K562 (cell line): ENCODE results near the gene RALA. TPM values are rescaled to one million over a fixed set of nuclear protein-coding genes. Genes with fewer than 3 reads are reported as not detected.

Experiments used
- ATAC-seq: fragments of 200-7000 bp; cut with Tn5 transposase; 3 replicates; pipeline ENCODE4 v1.9.1; 2020; ENCODE audit warnings: moderate library complexity
- BruUV-seq: library from RNA; stranded (reverse); fragments of 400-500 nt; replicated peaks from 2 replicates; lab custom pipeline; 2021; lab: Mats Ljungman, UMichigan
- CTCF ChIA-PET: fragments of 300-600 bp; formaldehyde crosslinking; extraction: SDS; loops from one replicate; lab custom pipeline; 2021; ENCODE audit warnings: low intra/inter-chr PET ratio; lab: Yijun Ruan, JAX
- POLR2A ChIA-PET: fragments of 300-600, 350-650 bp; sonication (Branson Sonifier 250); formaldehyde crosslinking; extraction: SDS; loops from one replicate; lab custom pipeline; 2021; ENCODE audit warnings: antibody characterized with exemption, inconsistent platforms; lab: Yijun Ruan, JAX
- DNase-seq, 4 experiments: peaks; one replicate each; pipeline versions ENCODE4 v3.0.0 to v3.0.0-alpha.2; 2011 to 2018; ENCODE audit warnings: low spot score in 3 of 4, mixed read lengths in 3 of 4; ENCODE audit errors: extremely low read depth in 1 of 4
- FAIRE-seq: peaks from 2 replicates; lab custom pipeline; 2011; peaks lifted over from hg19 to GRCh38; lab: Jason Lieb, UNC
- H2AFZ ChIP-seq: 2 replicates; pipeline ENCODE4 v1.6.0; 2011; ENCODE audit warnings: low read depth, low read length, control low read depth, inconsistent platforms
- H3K27ac ChIP-seq: fragments of 200-600 bp; 3 replicates; pipeline ENCODE4 v1.8.0; 2011; ENCODE audit warnings: low read depth, mild to moderate bottlenecking, control low read depth, inconsistent platforms, low read length, moderate library complexity, mixed read lengths; ENCODE audit errors: extremely low read depth
- H3K27me3 ChIP-seq, 2 experiments: fragments of 300-600 bp in 1 of 2; 2 replicates in 1 of 2; 3 replicates in 1 of 2; pipeline versions ENCODE4 v1.6.0 to v1.8.0; 2011; ENCODE audit warnings: inconsistent platforms in 2 of 2, low read length in 2 of 2, mild to moderate bottlenecking in 1 of 2, mixed read lengths in 1 of 2, moderate library complexity in 1 of 2; ENCODE audit not compliant: control insufficient read depth in 2 of 2, insufficient read depth in 2 of 2
- H3K36me3 ChIP-seq: fragments of 300-600 bp; 3 replicates; pipeline ENCODE4 v1.8.0; 2011; ENCODE audit warnings: mild to moderate bottlenecking, low read length, inconsistent platforms; ENCODE audit not compliant: control insufficient read depth, insufficient read depth
- H3K4me1 ChIP-seq, 2 experiments: fragments of 200-600 bp in 1 of 2; replicated peaks in 1 of 2; 2 replicates in 1 of 2; 3 replicates in 1 of 2; pipeline versions ENCODE4 v1.5.1 to v1.8.0; 2011; ENCODE audit warnings: inconsistent platforms in 2 of 2, low read length in 2 of 2, mild to moderate bottlenecking in 1 of 2, mixed read lengths in 1 of 2, moderate library complexity in 1 of 2; ENCODE audit not compliant: control insufficient read depth in 2 of 2, insufficient read depth in 2 of 2
- H3K4me2 ChIP-seq: 2 replicates; pipeline ENCODE4 v1.6.1; 2011; ENCODE audit warnings: low read length, control low read depth, inconsistent platforms, mixed read lengths; ENCODE audit not compliant: insufficient read depth
- H3K4me3 ChIP-seq: fragments of 200-600 bp; sonication (generic), shearing (Covaris generic); 2 replicates; pipeline ENCODE4 v1.5.1; 2016; ENCODE audit warnings: control low read depth, inconsistent platforms
- H3K79me2 ChIP-seq: fragments of 200-600 bp; 3 replicates; pipeline ENCODE4 v1.8.0; 2011; ENCODE audit warnings: low read length, inconsistent platforms; ENCODE audit not compliant: control insufficient read depth, insufficient read depth
- H3K9ac ChIP-seq, 2 experiments: 2 replicates each; pipeline versions ENCODE4 v1.6.0 to v1.6.1; 2011; ENCODE audit warnings: low read depth in 2 of 2, low read length in 2 of 2, control low read depth in 1 of 2, inconsistent platforms in 1 of 2, mild to moderate bottlenecking in 1 of 2, mixed read lengths in 1 of 2; ENCODE audit not compliant: insufficient read depth in 1 of 2
- H3K9me1 ChIP-seq: one replicate; pipeline ENCODE4 v1.6.0; 2011; ENCODE audit warnings: inconsistent platforms, mild to moderate bottlenecking, low read length, moderate library complexity; ENCODE audit not compliant: control insufficient read depth, insufficient read depth
- H3K9me3 ChIP-seq: replicated peaks from 2 replicates; pipeline ENCODE4 v1.5.1; 2011; ENCODE audit warnings: low read depth, low read length, inconsistent platforms; ENCODE audit not compliant: control insufficient read depth, insufficient read depth
- H4K20me1 ChIP-seq: replicated peaks from 2 replicates; pipeline ENCODE4 v1.6.1; 2011; ENCODE audit warnings: low read length, inconsistent platforms, mixed read lengths; ENCODE audit not compliant: control insufficient read depth, insufficient read depth
- EP400 ChIP-seq: fragments of 450-650 bp; IDR thresholded peaks from 2 replicates; pipeline ENCODE4 v1.6.1; 2017; ENCODE audit warnings: antibody characterized with exemption, mild to moderate bottlenecking, moderate library complexity
- HDAC3 ChIP-seq: fragments of 450-650 bp; IDR thresholded peaks from 2 replicates; pipeline ENCODE4 v1.6.1; 2018; ENCODE audit warnings: borderline replicate concordance, mild to moderate bottlenecking, moderate library complexity; ENCODE audit not compliant: partially characterized antibody
- MXI1 ChIP-seq: IDR thresholded peaks from 2 replicates; pipeline ENCODE4 v1.6.1; 2011; ENCODE audit warnings: low read depth, mild to moderate bottlenecking, improper control_type of control experiment, low read length
- RAD51 ChIP-seq: fragments of 450-650 bp; IDR thresholded peaks from 2 replicates; pipeline ENCODE4 v1.7.1; 2016; ENCODE audit warnings: low read depth, mild to moderate bottlenecking, borderline replicate concordance
- SETDB1 ChIP-seq: IDR thresholded peaks from one replicate; pipeline ENCODE4 v1.6.1; 2012; ENCODE audit warnings: low read length, control low read depth, inconsistent platforms
- SFPQ ChIP-seq: fragments of 200-400 bp; formaldehyde crosslinking; IDR thresholded peaks from 2 replicates; pipeline ENCODE4 v1.6.1; 2017; ENCODE audit warnings: mild to moderate bottlenecking, low read depth, low read length, moderate library complexity
- TCF7 ChIP-seq: sonication (generic); IDR thresholded peaks from 2 replicates; pipeline ENCODE4 v1.6.1; 2016; ENCODE audit warnings: antibody characterized with exemption, borderline replicate concordance
- ZNF766 ChIP-seq: fragments of 200-800 bp; sonication (Bioruptor generic); conservative IDR thresholded peaks from 2 replicates; pipeline ENCODE4 v1.6.1; 2016; ENCODE audit warnings: missing genetic modification characterization, missing compliant biosample characterization
- WGBS: fragments of 100-300 bp; shearing (Covaris generic); methylation state at CpG from one replicate; pipeline ENCODE4 v1.1.6; 2016; ENCODE audit warnings: low coverage, mixed read lengths; ENCODE audit not compliant: insufficient coverage; ENCODE audit errors: missing lambda C conversion rate; 5-methylcytosine and 5-hydroxymethylcytosine counted together
- in situ Hi-C: fragments of 300-500 bp; cut with MboI; formaldehyde crosslinking; loops from 4 replicates; pipeline ENCODE4 v1.15.0; 2018; ENCODE audit warnings: inconsistent platforms, mixed read lengths
- intact Hi-C: fragments of 100-400 bp; cut with micrococcal nuclease; formaldehyde crosslinking; loops from 2 replicates; pipeline ENCODE4 v1.14.2; 2022
- polyA plus RNA-seq, 8 experiments: library from polyadenylated mRNA; depleted of rRNA in 4 of 8; stranded (reverse) in 5 of 8; unstranded in 3 of 8; fragments of >200 nt; fragmentation: Nextera tagmentation in 2 of 8; fragmentation: Illumina TruSeq in 1 of 8; extraction: Ambion mirVana in 2 of 8; extraction: Trizol in 1 of 8; gene quantifications; 2 replicates each; pipeline versions ENCODE4 v1.2.1 to v1.2.3, GENCODE V29; 2011 to 2014; ENCODE audit warnings: inconsistent platforms in 1 of 8, missing spikeins in 1 of 8
- total RNA-seq, 7 experiments: library from RNA; depleted of rRNA in 6 of 7; stranded (reverse); fragments of >200 nt in 6 of 7; fragmentation: Illumina TruSeq in 2 of 7; extraction: Trizol in 2 of 7; gene quantifications; 2 replicates each; pipeline versions ENCODE4 v1.2.1 to v1.2.3, GENCODE V29; 2011 to 2021; ENCODE audit warnings: low replicate concordance in 1 of 7
- TF ChIP-seq, protein P1 (sequence below): sonication (generic); formaldehyde crosslinking; IDR thresholded peaks from 2 replicates; pipeline ENCODE4 v1.9.0; 2022; ENCODE audit warnings: mild to moderate bottlenecking, missing genetic modification reagents
- TF ChIP-seq, protein P2 (sequence below): fragments of 450-650 bp; IDR thresholded peaks from 2 replicates; pipeline ENCODE4 v1.6.1; 2017; ENCODE audit warnings: antibody characterized with exemption, mild to moderate bottlenecking
- TF ChIP-seq, protein P3 (sequence below): fragments of 250-450 bp; sonication (Bioruptor Pico); IDR thresholded peaks from 2 replicates; pipeline ENCODE4 v1.4.0; 2020; ENCODE audit warnings: mild to moderate bottlenecking, moderate library complexity, borderline replicate concordance

The RALA gene
- total and polyA plus RNA-seq, 9 of the 15 experiments (the other 6 are each of a cell fraction or from before 2014, with no cell fraction given), result 7.2 to 28.0 (median 25.7) TPM

DNA sequence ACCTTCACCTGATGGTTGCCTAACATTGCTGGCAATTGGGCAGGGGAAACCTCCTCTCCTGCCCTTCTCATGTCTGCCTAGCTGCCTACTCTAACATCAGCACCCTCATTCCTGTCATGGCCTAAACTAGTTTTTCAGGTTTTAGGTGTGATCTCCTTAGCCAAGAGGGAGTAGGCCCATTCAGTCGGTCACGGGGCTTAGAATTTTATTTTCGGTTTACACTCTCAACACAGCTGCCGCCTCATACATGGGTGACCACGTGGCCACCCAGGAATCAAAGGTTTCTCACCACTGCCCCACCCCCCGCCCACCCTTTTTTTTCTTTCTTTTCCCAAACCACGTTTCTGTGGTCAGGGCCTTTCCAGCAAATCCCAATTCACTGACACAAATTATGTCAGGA is 97.2 kb downstream of the RALA start:
- Histone ChIP-seq H3K4me3 (peak overlapping the region; percentile 52), H3K4me2 (peak overlapping the region; percentile 87), H3K27ac (peak overlapping the region; percentile 67), H4K20me1 (no peaks in the 10 kb centered on the region), H3K4me1 (peaks cover 0 to 12% of the 10 kb centered on the region in 2 experiments; a peak in 3 of 5 replicates), H3K9me3 (peaks cover 5% of the 10 kb centered on the region; the same call in 1 of the 2 replicates), H3K79me2 (peaks cover 18% of the 10 kb centered on the region), H3K9ac (peak overlapping the region; percentile 79 to 84; a peak in 3 of 4 replicates), H2AFZ (peak overlapping the region; percentile 79), H3K36me3 (no peaks in the 10 kb centered on the region), H3K9me1 (no peaks in the 10 kb centered on the region), H3K27me3 (no peaks in the 10 kb centered on the region; a peak in 1 of 5 replicates)
- CTCF ChIA-PET, result no interaction called here
- intact Hi-C loops, result no loop called here
- POLR2A ChIA-PET, result interaction anchor here (0.5 to 2.1 kb wide), 11 partner anchors 8 to 211 kb away, joined by 3 to 14 read pairs (median 4); no protein-coding TSS in a partner anchor
- in situ Hi-C loops, result no loop called here
- ATAC-seq, result peak; percentile 23; the same call in 2 of the 3 replicates
- no TSS peak for BruUV-seq
- 6% methylated on average over 4 of the region's 7 CpGs for WGBS
- peak; percentile 20 to 63 (median 33) for DNase-seq
- FAIRE-seq, result no peak
- TF ChIP-seq, protein P1, sequence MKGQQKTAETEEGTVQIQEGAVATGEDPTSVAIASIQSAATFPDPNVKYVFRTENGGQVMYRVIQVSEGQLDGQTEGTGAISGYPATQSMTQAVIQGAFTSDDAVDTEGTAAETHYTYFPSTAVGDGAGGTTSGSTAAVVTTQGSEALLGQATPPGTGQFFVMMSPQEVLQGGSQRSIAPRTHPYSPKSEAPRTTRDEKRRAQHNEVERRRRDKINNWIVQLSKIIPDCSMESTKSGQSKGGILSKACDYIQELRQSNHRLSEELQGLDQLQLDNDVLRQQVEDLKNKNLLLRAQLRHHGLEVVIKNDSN, result peak; percentile 41
- peak; percentile 60; the same call in 1 of the 2 replicates for TF ChIP-seq RAD51
- peak; percentile 56; the same call in 1 of the 2 replicates for TF ChIP-seq ZNF766
- TF ChIP-seq, protein P2, sequence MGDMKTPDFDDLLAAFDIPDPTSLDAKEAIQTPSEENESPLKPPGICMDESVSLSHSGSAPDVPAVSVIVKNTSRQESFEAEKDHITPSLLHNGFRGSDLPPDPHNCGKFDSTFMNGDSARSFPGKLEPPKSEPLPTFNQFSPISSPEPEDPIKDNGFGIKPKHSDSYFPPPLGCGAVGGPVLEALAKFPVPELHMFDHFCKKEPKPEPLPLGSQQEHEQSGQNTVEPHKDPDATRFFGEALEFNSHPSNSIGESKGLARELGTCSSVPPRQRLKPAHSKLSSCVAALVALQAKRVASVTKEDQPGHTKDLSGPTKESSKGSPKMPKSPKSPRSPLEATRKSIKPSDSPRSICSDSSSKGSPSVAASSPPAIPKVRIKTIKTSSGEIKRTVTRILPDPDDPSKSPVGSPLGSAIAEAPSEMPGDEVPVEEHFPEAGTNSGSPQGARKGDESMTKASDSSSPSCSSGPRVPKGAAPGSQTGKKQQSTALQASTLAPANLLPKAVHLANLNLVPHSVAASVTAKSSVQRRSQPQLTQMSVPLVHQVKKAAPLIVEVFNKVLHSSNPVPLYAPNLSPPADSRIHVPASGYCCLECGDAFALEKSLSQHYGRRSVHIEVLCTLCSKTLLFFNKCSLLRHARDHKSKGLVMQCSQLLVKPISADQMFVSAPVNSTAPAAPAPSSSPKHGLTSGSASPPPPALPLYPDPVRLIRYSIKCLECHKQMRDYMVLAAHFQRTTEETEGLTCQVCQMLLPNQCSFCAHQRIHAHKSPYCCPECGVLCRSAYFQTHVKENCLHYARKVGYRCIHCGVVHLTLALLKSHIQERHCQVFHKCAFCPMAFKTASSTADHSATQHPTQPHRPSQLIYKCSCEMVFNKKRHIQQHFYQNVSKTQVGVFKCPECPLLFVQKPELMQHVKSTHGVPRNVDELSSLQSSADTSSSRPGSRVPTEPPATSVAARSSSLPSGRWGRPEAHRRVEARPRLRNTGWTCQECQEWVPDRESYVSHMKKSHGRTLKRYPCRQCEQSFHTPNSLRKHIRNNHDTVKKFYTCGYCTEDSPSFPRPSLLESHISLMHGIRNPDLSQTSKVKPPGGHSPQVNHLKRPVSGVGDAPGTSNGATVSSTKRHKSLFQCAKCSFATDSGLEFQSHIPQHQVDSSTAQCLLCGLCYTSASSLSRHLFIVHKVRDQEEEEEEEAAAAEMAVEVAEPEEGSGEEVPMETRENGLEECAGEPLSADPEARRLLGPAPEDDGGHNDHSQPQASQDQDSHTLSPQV, result peak; percentile 64
- TF ChIP-seq TCF7, result no peak
- TF ChIP-seq, protein P3, sequence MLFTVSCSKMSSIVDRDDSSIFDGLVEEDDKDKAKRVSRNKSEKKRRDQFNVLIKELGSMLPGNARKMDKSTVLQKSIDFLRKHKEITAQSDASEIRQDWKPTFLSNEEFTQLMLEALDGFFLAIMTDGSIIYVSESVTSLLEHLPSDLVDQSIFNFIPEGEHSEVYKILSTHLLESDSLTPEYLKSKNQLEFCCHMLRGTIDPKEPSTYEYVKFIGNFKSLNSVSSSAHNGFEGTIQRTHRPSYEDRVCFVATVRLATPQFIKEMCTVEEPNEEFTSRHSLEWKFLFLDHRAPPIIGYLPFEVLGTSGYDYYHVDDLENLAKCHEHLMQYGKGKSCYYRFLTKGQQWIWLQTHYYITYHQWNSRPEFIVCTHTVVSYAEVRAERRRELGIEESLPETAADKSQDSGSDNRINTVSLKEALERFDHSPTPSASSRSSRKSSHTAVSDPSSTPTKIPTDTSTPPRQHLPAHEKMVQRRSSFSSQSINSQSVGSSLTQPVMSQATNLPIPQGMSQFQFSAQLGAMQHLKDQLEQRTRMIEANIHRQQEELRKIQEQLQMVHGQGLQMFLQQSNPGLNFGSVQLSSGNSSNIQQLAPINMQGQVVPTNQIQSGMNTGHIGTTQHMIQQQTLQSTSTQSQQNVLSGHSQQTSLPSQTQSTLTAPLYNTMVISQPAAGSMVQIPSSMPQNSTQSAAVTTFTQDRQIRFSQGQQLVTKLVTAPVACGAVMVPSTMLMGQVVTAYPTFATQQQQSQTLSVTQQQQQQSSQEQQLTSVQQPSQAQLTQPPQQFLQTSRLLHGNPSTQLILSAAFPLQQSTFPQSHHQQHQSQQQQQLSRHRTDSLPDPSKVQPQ (CRISPR knock-in tag), result no peak
- TF ChIP-seq SETDB1, result no peak
- TF ChIP-seq EP400, result peak; percentile 29
- TF ChIP-seq MXI1, result peak; percentile 58; the same call in 1 of the 2 replicates
- no peak for TF ChIP-seq SFPQ
- TF ChIP-seq HDAC3, result no peak
